Stimulated activated naive CD4-positive, alpha-beta T cell treated with Interleukin-2 at 50 U/mL for 16 hours (primary cell): Measurements from ENCODE around the gene OR2W1.

Experiments used
- DNase-seq: peaks from one replicate; lab custom pipeline; 2025; lab: John Stamatoyannopoulos, UW

The OR2W1 gene, protein sequence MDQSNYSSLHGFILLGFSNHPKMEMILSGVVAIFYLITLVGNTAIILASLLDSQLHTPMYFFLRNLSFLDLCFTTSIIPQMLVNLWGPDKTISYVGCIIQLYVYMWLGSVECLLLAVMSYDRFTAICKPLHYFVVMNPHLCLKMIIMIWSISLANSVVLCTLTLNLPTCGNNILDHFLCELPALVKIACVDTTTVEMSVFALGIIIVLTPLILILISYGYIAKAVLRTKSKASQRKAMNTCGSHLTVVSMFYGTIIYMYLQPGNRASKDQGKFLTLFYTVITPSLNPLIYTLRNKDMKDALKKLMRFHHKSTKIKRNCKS

DNA sequence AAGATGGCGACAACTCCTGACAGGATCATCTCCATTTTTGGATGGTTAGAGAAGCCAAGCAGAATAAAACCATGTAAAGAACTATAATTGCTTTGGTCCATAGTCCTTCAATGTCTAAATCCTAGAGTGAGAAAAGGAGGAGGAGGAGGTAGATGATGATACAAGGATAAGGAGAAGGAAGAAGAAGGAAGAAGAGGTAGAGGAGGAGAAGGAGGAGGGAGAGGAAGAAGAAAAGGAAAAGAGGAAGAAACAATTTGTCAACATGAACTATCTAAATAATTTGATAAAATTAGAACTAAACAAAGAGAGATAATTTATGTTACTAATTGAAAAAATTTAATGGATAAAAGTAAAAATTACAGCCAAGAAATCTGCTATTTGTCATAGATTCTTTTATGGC, at the start of gene OR2W1:
Gene OR2W1, minus strand, starts transcription at position 101 of the 400 bp plus-strand sequence. Its CDS starts 0 bp downstream, at position 101.
- no peak for DNase-seq

DNA sequence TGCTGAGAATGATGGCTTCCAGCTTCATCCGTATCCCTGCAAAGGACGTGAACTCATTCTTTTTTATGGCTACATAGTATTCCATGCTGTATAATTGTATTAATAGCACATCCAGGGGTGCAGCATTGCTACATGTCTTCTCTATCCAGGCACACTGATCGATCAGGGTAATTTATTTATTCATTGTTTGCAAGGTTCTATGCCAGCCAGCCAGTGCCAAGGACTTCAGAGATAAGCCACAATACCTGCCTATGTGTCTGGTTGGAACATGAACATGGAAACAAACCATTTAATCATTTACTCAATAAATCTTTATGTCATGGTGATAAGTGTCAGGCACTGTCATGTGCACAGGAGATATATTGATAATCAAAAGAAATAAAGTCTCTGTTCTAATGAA, 48.0 kb upstream of the OR2W1 start:
- DNase-seq: no peak

DNA sequence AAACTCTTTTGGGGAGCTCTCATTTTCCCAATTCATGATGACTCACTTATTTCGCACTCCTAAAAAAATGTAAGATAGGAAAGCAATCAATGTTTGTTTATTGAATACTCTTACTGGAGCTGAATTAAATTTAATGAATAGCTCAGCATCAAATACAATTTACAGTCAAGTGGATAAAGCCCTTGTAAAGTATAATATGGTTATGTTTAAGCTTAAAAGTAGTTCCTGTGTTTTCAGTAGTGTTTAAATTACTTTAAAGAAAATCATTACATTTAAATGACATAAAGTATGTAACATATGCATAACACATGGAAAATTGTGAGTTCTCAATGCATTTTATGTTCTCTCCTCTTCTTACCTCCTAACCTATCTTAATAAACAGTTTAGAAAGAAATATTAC, 42.2 kb upstream of the OR2W1 start, which contains the start of gene OR2B3:
Gene OR2B3, minus strand, starts transcription at position 101 of the 400 bp plus-strand sequence. Its CDS starts 65 bp downstream, at position 36.
- DNase-seq: no peak

DNA sequence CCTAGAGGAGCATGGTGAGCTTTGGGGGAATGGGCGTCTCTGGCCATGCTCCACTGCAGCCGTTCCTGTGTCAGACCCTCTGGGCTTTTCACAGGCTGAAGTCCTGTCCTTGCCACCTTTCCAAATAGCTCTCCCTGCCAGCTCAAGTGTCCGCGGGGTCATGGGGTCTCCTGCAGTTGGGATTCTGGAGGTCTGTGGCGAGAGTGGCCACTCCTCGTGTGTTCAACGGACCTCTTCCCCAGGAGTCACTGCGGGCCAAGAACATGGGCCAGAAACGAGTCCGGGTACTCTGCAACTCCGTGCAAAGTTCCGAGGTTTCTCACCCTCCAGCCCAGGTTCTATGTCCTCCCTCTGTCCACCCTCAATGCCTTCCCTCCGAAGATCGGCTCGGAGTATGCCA, 37.5 kb upstream of the OR2W1 start:
- no peak for DNase-seq

DNA sequence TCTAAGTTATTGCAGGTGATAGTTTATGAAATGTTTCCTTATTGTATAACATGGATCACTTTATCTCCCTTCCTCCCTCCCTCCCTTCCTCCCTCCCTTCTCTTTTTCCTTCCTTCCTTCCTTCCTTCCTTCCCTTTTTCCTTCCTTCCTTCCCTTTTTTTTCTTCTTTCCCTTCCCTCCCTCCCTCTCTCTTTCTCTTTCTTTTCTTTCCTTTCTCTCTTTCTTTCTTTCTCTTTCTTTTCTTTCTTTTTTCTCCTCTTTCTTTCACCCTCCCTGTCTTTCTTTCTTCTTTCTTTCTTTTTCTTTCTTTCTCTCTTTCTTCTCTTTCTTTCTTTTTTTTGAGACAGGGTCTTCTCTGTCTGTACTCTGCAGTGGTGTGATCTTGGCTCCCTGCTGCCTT, 36.3 kb upstream of the OR2W1 start:
- DNase-seq: no peak

DNA sequence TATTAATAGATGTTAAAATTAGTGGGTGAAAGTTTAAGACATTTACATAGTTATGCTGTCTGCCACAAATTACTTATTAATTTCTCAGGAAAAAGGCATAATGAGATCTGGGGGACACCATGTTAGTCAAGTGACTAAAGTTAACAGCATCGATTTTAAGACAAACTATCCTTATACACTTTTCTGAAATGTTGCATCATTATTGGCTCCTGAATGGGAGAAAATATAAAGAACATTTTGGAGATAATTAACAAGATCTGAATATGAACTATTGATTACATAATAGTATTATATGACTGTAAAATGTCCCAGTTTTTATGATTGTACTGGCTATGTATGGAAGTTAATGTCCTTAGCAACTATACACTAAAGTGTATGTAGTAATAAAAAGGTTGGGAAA, 34.2 kb upstream of the OR2W1 start:
- no peak for DNase-seq

DNA sequence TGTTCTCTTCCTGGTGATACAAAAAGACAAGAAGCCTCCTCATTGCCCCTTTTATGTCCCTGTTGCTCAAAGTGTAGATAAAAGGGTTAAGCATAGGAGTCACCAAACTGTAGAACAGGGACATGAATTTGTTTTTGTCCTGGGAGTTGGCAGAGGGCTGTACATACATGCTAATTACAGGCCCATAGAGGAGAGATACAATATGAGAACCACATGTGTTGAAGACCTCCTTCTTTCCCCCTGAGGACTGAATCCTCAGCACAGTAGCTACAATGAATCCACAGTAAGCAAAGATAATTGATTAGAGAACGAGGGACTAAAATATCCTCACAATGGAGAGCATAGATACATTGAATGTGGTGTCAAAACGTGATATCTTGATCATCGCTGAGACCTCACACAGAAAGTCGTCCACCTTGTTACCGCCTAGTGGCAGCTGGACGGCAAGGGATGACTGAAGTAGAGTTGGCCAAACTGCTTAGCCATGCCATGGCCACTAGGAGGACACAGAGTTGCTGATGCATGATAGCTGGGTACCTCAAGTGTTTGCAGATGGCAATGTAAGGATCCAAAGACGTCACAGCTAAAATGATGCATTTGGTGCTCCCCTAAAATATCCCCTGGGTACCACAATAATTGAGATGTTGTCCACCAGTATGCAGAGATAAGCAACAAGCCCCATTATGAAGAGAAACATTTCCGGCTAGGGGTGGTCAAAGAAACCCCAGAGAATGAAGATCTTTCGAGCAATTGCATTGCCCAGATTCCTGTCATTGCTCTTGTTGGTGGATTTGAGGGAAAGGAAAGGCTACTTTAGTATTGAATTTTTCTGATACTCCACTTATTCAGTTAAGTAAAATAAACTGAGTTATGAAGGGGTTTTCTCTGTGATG, 27.1 kb upstream of the OR2W1 start:
- no peak for DNase-seq

DNA sequence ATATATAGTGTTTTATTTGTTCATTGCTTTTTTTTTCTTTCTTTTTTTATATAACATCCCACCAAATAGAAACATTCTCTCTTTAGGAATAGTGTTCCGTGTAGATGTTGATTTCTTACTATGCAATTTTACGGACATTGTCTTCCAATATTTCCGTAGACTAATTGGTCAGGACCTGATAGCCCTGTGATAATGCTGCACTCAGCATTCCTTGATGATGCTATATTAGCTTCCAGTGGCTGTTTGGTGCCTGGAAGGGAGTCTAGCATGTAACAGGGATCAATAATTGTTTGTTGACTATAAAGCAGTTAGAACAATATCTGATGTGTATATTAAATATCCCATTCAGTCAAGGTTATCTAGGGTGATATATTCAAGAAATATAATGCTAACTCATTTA, 6.7 kb upstream of the OR2W1 start:
- DNase-seq: no peak

DNA sequence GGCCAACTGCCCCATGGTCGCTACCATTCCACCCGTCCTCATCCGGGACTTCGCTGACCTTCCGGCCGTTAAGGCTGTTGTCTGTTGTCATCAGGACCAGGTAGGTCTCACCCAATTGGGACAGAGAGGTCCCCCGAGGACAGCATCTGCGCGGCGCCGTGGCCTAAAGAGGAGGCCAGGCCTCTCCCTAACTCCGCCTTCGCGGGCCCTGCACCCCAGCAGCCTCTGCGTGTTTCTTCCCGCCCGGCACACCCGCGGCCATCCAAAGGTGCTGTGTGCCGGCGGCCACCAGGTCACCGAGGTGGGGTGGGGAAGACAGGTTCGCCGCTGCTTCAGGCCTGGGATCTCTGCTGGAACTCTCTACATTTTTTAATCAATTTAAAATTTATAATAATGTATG, 9.0 kb downstream of the OR2W1 start:
- no peak for DNase-seq

DNA sequence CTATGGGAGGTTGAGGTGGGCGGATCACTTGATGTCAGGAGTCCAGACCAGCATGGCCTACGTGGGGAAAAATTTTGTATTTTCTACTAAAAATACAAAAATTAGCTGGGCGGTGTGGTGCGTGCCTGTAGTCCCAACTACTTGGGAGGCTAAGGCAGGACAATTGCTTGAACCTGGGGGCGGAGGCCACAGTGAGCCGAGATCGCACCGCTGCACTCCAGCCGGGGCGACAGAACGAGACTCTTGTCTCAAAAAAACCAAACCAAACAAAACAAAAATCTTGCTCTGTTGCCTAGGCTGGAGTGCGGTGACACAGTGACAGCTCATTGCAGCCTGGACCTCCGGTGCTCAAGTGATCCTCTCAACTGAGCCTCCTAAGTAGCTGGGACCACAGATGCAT, 16.2 kb downstream of the OR2W1 start:
- DNase-seq: no peak

DNA sequence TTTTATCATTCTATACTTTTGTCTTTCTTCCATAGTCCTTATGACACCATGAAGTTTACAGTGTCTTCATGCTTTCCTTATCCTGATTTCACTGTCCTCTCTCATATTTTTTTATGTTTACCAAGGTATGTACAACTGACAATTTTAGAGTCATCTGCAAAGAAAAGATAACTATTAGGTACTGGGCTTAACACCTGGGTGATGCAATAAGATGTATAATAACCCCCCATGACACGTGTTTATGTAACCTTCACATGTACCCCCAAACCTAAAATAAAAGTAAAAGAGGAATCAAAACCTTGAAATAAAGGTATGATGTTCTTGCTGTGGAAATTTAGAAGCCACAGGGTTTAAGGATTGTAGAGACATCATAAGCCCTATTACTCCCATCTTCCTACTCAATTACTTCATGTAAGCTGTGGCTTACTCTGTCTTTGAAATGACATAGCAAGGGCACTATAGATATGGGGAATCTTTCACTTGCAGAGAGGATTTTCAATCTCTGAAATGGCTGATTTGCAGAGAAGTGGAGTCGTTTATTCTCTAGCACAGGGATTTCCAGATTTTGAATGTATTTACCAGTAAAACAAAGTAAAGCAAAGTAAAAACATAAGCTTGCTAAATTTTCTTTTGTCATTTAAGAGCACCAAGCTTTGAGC, 18.9 kb downstream of the OR2W1 start:
- no peak for DNase-seq

DNA sequence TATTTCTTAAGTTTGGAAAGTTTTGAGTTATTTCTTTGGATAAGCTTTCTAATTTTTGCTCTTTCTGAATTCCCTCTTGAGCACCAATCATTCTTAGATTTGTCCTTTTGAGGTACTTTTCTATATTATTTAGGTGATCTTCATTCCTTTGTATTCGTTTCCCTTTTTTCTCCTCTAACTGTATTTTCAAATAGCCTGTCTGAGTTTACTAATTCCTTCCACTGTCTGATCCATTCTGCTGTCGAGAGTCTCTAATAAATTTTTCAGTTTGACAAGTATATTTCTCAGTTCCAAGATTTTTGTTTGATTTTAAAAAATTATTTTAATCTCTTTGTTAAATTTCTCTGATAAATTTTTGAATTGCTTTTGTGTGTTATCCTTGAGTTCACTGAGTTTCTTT, 23.5 kb downstream of the OR2W1 start:
- DNase-seq: no peak

DNA sequence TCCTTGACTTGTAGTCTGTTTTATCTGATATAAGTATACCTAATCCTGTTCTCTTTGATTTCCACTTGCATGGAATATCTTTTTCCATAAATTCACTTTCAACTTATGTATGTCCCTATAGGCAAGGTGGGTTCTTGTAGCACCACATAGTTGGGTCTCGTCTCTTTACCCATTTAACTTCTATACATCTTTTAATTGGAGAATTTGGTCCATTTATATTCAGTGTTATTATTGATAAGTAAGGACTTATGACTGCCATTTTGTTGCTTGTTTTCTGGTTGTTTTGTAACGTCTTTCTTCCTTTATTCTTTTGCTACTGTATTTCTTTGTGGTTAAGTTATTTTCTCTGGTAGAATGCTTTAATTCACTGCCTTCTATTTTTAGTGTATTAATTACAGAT, 25.3 kb downstream of the OR2W1 start:
- DNase-seq: no peak

DNA sequence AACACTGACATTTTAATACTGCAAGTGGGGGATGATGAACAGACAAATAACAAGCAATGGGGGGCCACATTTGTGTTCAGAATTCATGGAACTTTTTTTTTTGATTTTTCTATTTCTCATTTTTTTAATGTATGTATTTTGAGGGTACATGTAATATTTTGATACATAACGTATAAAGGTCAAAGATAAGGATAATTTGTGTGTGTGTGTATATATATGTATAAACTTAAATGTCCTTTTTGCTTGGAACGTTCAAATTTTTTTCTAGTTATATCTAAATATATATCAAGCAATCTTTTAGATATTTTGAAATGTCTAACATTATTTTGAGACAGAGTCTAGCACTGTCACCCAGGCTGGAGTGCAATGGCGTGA, 27.6 kb downstream of the OR2W1 start:
- no peak for DNase-seq

DNA sequence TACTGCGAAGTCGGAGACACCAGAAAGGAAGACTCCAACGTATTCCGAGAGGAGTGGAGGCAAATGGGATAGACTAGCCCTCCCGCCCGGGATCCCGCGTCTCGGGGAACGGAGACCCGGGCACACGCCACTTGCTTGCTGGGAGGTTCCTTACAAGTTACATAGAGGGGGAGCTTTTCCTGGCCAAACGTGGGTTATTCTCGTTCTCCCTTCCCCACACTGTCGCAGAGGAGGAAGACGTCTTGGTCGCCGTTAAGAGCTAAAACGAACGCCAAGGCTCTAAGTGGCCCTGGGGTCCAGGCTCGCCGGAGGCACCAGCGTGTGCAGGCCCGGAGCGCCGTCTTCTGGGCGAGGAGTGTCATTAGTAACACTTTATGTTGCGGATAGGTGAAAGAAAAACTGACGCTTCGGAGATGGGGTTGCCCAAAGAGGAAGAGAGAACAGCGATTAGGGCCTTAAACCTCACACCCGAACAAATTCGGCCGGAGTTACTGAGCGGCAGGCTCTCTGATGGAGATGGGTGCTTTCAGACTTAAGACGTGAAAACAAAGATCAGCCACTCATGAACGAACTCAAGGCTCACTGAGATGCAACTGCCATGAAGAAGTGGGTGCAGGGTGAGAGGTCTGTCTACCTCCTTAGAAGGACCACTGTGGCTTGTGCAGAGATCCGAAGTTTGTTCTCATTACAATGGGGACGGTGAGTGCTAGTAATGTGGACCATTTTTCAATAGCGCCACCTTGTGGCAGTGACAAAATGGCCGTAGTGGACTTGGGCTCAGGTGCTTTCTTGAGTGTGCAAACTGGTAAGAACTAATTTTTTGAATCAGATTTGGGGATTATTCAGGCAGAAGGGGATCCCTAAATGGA, 28.2 kb downstream of the OR2W1 start:
- DNase-seq: peak; percentile 74

DNA sequence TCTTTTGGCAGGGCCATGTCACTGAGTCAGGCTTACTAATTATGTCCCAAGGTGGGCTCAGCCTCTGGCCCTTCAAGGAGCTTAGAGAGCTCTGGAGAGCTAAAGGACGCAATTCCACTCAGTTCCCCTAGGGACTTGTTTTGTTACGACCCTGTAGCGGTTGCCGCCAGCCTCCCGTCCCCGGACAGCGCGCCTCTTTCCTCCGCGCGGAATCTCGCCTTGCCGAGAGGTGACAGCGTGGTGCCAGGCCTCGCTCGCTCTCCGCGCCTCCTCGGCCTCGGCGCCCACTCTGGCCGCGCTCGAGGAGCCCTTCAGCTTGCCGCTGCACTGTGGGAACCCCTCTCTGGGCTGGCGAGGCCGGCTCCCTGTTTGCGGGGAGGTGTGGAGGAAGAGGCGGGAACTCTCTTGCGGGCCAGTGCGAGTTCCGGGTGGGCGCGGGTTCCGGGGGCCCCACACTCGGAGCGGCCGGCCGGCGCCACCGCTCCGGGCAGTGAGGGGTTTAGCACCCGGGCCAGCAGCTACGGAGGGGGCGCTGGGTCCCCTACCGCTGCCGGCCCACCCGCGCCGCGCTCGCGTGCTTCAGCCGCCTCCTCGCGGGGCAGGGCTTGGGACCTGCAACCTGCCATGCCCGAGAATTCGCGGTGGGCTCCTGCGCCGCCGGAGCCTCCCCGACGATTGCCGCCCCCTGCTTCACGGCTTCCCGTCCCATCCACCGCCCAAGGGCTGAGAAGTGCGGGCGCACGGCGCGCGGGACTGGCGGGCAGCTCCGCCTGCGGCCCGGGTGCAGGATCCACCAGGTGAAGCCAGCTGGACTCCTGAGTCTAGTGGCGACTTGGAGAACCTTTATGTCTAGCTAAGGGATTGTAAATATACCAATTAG, 30.0 kb downstream of the OR2W1 start:
- no peak for DNase-seq

DNA sequence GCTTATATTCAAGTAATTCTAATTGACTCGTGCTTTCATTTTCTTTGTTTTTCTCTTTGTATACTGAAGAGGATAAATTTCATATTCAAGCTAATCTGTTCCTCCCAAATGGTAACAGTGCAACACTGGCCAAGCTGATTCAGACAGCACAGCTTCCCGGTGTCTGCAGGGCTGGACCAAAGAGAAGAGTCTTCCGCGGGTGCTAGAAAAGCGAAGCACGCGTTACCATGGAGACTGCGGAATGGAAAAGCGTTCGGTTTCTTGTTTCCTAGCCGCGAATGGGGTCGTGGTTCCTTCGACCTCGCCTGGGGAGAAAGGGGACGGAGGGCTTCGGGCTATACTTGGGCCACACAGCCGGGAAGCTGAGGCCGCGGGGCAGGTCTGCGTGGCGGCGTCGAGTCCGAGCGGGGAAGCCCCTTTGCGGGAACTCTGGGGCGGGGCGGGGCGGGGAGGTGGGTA, 33.7 kb downstream of the OR2W1 start:
- peak; percentile 16 for DNase-seq

DNA sequence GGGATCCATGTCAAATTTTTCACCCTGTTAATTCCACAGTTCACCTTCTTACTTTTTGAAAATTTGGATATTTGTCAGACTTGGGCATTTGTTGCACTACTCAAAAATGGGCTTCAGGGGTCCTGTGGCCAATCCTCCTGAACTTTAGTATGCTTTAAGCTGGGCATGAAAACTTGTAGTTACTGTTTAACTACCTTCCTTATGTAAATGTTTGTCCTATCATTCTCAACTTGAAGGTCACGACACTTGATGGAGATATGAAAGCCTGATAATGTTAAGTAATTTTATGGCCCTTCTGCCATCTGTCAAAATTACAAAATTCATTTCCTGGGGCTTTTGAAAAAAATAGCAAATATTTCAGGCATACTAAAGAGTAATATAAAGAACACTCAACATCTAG, 35.6 kb downstream of the OR2W1 start:
- no peak for DNase-seq

DNA sequence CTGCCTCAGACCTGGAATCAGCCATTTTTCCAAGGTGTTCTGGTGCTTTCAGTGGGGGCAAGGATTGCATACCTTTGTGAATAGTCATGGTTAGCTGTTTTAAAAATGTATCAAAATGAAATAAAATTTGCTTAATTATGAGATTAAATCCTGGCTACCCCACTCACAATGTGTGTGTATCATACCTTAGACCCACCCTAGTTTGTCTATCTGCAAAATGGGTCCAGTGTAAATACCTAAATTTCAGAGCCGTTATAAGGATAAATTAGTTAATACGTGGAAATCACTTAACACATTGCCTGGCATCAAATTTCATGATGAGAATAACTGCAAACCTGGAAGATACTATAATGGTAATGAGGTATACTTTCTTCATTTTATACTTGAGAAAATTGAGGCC, 36.9 kb downstream of the OR2W1 start:
- DNase-seq: no peak

DNA sequence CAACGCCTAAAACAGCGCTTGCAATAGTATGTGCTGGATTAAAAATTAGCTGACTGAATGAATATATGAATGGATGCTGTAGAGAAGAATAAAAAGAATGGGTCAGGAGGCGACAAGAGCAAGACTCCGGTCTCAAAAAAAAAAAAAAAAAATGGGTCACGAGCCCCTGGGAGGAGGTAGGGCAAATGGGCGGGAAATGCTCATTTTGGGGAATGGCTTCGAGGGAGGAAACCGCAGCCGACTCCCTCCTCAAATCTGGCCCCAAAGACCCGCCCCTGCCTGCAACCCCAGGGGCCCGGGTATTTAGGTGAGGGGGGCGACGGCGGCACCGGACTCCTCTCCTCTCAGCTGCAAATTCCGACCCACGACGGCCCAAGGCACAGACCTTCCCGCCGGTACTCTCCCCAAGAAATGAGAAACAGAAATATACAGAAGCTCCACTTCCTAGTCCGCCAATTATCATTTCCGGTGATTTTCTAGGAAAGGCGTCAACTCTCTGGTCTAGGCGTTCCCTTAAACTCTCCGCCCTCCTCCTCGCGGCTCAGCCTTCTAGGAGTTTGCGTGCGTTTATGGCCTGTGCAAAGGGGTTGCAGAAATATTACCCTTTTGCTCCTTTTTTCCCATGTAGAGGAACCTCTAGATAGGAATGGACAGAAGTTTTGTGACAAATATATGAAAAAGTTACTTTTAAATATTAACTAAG, 39.6 kb downstream of the OR2W1 start, which contains the start of gene ZNF311:
Gene ZNF311, minus strand, starts transcription at position 133 of the 703 bp plus-strand sequence. CDS start 1,361 bp downstream, outside the sequence.
- no peak for DNase-seq
